Calu3 (cell line): Measurements from ENCODE around the gene LMF1. TPM values are rescaled to one million over a fixed set of nuclear protein-coding genes. Genes with fewer than 3 reads are reported as not detected.

Experiments
- BruUV-seq: library from RNA; stranded (reverse); fragments of 400-500 nt; replicated peaks from 2 replicates; lab custom pipeline; 2021; lab: Mats Ljungman, UMichigan
- CTCF ChIA-PET: fragments of 300-600 bp; sonication (Branson Sonifier 250); formaldehyde crosslinking; loops from one replicate; lab custom pipeline; 2022; ENCODE audit warnings: antibody characterized with exemption; lab: Charles Lee
- DNase-seq: peaks from one replicate; pipeline ENCODE4 v3.0.0; 2022
- H3K27ac Mint-ChIP-seq: one replicate; pipeline ENCODE4 v1.8.0; 2022; ENCODE audit warnings: mixed read lengths; ENCODE audit not compliant: unreplicated experiment
- H3K27me3 Mint-ChIP-seq: one replicate; pipeline ENCODE4 v1.8.0; 2022; ENCODE audit warnings: mixed read lengths; ENCODE audit not compliant: unreplicated experiment
- H3K36me3 Mint-ChIP-seq: one replicate; pipeline ENCODE4 v1.8.0; 2022; ENCODE audit warnings: mild to moderate bottlenecking, moderate library complexity, mixed read lengths; ENCODE audit not compliant: insufficient read depth, unreplicated experiment
- H3K4me1 Mint-ChIP-seq: one replicate; pipeline ENCODE4 v1.8.0; 2022; ENCODE audit warnings: mild to moderate bottlenecking, low read depth, mixed read lengths; ENCODE audit not compliant: unreplicated experiment
- H3K4me3 Mint-ChIP-seq: one replicate; pipeline ENCODE4 v1.8.0; 2022; ENCODE audit warnings: mild to moderate bottlenecking, low read depth, moderate library complexity, mixed read lengths; ENCODE audit not compliant: unreplicated experiment
- H3K9me3 Mint-ChIP-seq: one replicate; pipeline ENCODE4 v1.8.0; 2022; ENCODE audit warnings: low read depth, mixed read lengths; ENCODE audit not compliant: unreplicated experiment
- intact Hi-C: fragments of 100-400 bp; cut with micrococcal nuclease; formaldehyde crosslinking; loops from one replicate; pipeline ENCODE4 v1.10.0; 2022; ENCODE audit not compliant: unreplicated experiment
- total RNA-seq: library from RNA; stranded (reverse); gene quantifications from 2 replicates; pipeline ENCODE4 v1.2.3, GENCODE V29; 2022
- TF ChIP-seq, protein P1 (sequence below): fragments of 200-600 bp; IDR thresholded peaks from one replicate; pipeline ENCODE4 v1.8.0; 2022; ENCODE audit warnings: antibody characterized with exemption; ENCODE audit not compliant: unreplicated experiment

Gene LMF1
- total RNA-seq, 1 experiment from 2014 or later: 31.9 TPM

DNA sequence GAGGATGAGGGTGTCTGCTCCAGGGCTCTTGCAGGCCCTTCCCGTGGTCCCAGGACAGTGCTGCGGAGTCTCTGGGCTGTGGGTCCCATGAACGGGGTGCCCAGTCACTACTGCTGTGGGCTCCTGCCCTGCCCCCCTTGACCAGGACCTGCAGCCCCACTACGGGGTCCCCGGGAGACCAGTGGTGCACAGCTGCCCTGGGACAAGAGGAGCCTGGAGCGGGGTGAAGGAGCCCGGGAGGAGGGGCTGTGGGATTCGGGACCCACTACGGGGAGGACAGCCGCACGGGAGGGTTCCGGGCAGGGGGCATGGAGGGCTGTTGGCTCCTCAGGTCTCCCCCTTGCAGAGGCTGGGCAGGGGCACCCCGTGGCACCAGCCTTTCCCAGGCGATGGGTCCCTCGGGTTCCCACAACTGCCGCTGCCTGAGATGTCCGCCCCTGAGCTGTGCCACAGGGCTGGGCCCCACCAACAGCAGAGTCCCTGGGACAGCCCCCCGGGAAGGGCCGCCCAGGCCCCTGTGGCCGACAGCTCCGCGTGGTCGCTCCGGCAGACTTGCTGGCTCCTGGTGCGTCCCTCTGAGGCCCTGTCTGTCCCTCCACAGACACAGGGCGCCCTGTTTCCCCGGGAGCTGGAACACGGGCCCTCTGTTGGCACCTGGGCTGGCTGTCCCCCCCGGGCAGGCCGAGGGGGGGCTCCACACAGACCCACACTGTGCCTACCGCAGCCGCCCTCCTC lies 118.2 kb downstream of the LMF1 start:
- peaks cover 46% of the 10 kb centered on the region for H3K36me3 Mint-ChIP-seq
- BruUV-seq: no TSS peak
- peaks cover 18% of the 10 kb centered on the region for H3K9me3 Mint-ChIP-seq
- no peaks in the 10 kb centered on the region for H3K27me3 Mint-ChIP-seq
- no peak for DNase-seq
- CTCF ChIA-PET: no interaction called here
- no peak overlapping the region for H3K27ac Mint-ChIP-seq
- no peak overlapping the region for H3K4me3 Mint-ChIP-seq
- H3K4me1 Mint-ChIP-seq: no peaks in the 10 kb centered on the region
- intact Hi-C loops: no loop called here
- TF ChIP-seq, protein P1, sequence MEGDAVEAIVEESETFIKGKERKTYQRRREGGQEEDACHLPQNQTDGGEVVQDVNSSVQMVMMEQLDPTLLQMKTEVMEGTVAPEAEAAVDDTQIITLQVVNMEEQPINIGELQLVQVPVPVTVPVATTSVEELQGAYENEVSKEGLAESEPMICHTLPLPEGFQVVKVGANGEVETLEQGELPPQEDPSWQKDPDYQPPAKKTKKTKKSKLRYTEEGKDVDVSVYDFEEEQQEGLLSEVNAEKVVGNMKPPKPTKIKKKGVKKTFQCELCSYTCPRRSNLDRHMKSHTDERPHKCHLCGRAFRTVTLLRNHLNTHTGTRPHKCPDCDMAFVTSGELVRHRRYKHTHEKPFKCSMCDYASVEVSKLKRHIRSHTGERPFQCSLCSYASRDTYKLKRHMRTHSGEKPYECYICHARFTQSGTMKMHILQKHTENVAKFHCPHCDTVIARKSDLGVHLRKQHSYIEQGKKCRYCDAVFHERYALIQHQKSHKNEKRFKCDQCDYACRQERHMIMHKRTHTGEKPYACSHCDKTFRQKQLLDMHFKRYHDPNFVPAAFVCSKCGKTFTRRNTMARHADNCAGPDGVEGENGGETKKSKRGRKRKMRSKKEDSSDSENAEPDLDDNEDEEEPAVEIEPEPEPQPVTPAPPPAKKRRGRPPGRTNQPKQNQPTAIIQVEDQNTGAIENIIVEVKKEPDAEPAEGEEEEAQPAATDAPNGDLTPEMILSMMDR: no peak

- DNase-seq: no peak
- intact Hi-C loops: no loop called here
- TF ChIP-seq, protein P1: no peak
- Mint-ChIP-seq H3K4me1 (no peaks in the 10 kb centered on the region), H3K9me3 (peaks cover 21% of the 10 kb centered on the region), H3K27ac (no peak overlapping the region), H3K27me3 (no peaks in the 10 kb centered on the region), H3K36me3 (peaks cover 40% of the 10 kb centered on the region), H3K4me3 (no peak overlapping the region)
- no TSS peak for BruUV-seq
- CTCF ChIA-PET: interaction anchor here (0.5 kb wide), 1 partner anchor 8 kb away, joined by 3 read pairs; no protein-coding TSS in a partner anchor
Observed at GRCh38 chr16:851871-852270, 118.9 kb downstream of the LMF1 start.

DNA sequence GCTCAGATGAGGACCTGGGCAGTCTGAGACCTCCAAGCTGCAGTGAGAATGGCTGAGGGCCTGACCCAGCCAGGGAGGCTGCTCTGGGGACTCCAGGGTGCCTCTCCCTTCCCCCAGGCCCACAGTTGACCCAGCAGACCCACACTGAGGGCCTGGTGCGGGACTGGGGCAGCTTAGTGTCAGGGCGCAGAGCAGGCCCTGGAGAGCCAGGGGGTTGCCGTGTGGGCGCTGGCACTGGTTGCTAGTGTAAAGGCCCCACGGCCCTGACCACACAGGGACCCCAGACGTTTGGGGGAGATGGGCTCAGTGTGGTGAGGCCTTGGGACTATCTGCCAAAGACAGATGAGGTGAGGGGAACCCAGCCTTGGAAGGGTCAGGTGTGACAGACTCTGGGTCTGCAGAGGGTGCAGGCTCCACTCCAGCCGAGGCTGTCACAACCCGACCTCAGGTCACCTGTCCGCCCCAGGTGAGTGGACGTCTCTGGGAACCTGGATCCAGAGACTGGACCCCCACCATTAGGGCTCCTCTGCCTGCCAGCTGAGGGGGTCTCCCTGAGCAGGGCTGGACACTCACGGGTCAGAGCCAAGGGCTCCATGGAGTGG lies 119.5 kb downstream of the LMF1 start:
- Mint-ChIP-seq H3K4me1 (no peaks in the 10 kb centered on the region), H3K36me3 (peaks cover 34% of the 10 kb centered on the region), H3K27ac (no peak overlapping the region), H3K27me3 (no peaks in the 10 kb centered on the region), H3K4me3 (no peak overlapping the region), H3K9me3 (peaks cover 21% of the 10 kb centered on the region)
- intact Hi-C loops: no loop called here
- no TSS peak for BruUV-seq
- DNase-seq: no peak
- CTCF ChIA-PET: interaction anchor here (0.5 kb wide), 1 partner anchor 9 kb away, joined by 3 read pairs; no protein-coding TSS in a partner anchor
- TF ChIP-seq, protein P1: no peak

DNA sequence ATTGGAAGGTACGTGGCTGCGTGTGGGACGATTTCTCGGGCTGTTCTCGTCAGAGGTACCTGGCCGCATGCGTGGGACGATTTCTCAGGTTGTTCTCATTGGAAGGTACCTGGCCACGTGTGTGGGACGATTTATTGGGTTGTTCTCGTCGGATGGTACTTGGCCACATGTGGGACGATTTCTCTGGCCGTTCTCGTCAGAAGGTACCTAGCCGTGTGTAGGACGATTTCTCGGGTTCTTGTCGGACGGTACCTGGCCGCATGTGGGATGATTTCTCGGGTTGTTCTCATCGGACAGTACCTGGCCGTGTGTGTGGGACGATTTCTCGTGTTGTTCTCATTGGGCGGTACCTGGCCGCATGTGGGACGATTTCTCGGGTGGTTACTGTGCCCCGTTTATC lies 120.1 kb downstream of the LMF1 start:
- H3K4me1 Mint-ChIP-seq: no peaks in the 10 kb centered on the region
- TF ChIP-seq, protein P1: no peak
- H3K9me3 Mint-ChIP-seq: peaks cover 19% of the 10 kb centered on the region
- CTCF ChIA-PET: no interaction called here
- peaks cover 3% of the 10 kb centered on the region for H3K27me3 Mint-ChIP-seq
- no peak overlapping the region for H3K4me3 Mint-ChIP-seq
- no TSS peak for BruUV-seq
- intact Hi-C loops: no loop called here
- H3K27ac Mint-ChIP-seq: peak overlapping the region; percentile 59
- no peak for DNase-seq
- peaks cover 34% of the 10 kb centered on the region for H3K36me3 Mint-ChIP-seq
